Measurements from ENCODE around the gene CREBBP. TPM values are rescaled to one million over a fixed set of nuclear protein-coding genes. Genes with fewer than 3 reads are reported as not detected.

The CREBBP gene
- total RNA-seq, 1 donor from 2014 or later = 72.8 TPM

DNA sequence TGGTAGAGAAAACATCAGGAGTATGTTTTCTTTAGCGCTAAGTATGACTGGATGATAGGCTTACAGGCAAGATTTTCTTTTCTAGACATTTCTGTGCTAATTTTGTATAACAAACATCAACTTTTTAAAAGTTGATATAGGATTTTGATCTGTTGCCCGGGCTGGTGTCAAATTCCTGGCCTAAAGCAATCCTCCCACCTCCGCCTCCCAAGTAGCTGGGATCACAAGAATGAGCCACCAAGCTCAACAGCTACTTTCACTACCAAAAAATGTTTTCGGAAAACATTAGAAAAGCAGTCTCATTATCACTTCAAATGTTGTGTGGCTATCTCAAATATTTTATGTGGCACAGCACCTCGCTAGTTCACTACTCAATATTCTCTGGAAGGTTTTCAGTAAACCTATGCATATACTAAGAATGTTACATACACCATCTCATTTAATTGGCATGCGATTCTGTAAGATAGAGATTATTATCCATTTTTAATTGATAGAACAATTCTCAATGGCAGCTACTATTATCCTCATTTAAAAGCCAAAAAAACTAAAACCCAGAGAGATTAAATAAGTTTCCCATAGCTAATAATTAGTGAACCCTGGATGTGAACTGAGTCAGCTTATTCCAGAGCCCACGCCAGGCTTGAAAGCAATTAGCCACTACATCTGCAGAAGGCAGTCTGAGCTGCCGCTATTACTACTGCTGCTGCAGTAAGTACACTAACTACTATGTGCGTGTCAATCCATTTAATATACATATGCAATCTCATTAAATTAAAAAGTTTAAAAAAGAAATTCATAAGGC lies 41.7 kb downstream of the CREBBP start:
- Histone ChIP-seq H3K27ac (no peak overlapping the region), H3K36me3 (no peaks in the 10 kb centered on the region), H3K27me3 (no peaks in the 10 kb centered on the region), H3K9me3 (no peaks in the 10 kb centered on the region), H3K4me1 (peaks cover 37% of the 10 kb centered on the region), H3K4me3 (no peak overlapping the region)
- DNase-seq = no peak
- intact Hi-C loops (cut with DNase I) = no loop called here
- TF ChIP-seq, protein P1, sequence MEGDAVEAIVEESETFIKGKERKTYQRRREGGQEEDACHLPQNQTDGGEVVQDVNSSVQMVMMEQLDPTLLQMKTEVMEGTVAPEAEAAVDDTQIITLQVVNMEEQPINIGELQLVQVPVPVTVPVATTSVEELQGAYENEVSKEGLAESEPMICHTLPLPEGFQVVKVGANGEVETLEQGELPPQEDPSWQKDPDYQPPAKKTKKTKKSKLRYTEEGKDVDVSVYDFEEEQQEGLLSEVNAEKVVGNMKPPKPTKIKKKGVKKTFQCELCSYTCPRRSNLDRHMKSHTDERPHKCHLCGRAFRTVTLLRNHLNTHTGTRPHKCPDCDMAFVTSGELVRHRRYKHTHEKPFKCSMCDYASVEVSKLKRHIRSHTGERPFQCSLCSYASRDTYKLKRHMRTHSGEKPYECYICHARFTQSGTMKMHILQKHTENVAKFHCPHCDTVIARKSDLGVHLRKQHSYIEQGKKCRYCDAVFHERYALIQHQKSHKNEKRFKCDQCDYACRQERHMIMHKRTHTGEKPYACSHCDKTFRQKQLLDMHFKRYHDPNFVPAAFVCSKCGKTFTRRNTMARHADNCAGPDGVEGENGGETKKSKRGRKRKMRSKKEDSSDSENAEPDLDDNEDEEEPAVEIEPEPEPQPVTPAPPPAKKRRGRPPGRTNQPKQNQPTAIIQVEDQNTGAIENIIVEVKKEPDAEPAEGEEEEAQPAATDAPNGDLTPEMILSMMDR (IDR thresholded peaks at IDR 0.05) = no peak
- no peak for ATAC-seq

DNA sequence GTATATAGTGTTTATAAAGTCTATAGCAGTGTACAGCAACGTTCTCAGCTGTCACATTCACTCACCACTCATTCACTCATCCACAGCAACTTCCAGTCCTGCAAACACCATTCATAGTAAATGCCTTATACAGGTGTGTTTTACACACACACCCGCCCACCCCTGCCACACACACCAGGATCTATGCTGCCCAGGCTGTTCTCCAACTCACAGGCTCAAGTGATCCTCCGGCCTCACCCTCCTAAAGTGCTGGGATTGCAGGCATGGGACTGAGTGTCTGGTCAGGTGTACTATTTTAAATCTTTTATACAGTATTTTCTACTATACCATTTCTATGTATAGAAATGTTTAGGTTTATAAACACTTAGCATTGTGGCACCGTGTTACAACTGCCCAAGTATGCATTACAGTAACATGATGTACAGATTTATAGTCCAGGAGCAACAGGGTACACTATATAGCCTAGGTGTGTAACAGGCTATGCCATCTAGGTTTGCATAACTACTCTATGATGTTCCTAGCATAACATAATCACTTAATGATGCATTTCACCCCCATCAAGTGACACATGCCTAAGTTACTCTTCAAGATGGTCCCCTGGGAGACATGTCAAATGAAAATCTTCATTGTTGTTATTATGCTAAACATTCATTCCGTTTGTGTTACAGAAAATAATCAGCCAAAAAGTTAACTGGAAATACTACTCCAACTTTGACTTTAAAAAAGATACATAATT lies 42.5 kb downstream of the CREBBP start:
- peak; percentile 15 for ATAC-seq
- Histone ChIP-seq H3K36me3 (no peaks in the 10 kb centered on the region), H3K9me3 (peaks cover 2% of the 10 kb centered on the region), H3K27me3 (no peaks in the 10 kb centered on the region), H3K4me3 (no peak overlapping the region), H3K4me1 (peaks cover 36% of the 10 kb centered on the region), H3K27ac (no peak overlapping the region)
- intact Hi-C loops (cut with DNase I) = no loop called here
- DNase-seq = no peak
- TF ChIP-seq, protein P1 (IDR thresholded peaks at IDR 0.05) = no peak

DNA sequence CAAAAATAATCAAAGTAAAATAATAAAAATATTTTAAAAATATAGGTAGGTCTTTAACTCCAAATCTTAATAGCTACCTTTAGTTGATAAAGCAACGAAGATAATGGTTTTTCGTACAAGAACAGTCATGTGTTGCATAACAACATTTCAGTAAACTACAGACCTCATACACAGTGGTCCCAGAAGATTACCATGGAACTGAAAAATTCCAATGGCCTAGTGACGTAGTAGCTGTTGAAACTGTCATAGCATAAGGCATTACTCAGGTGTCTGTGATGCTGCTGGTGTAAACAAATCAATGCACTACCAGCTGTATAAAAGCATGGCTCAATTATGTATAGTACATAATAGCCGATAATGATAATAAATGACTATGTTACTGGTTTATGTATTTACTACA lies 43.9 kb downstream of the CREBBP start:
- DNase-seq (no peak), ATAC-seq (no peak)
- no peak overlapping the region for H3K27ac ChIP-seq
- H3K4me3 ChIP-seq = no peak overlapping the region
- H3K4me1 ChIP-seq = peaks cover 22% of the 10 kb centered on the region
- TF ChIP-seq, protein P1 (IDR thresholded peaks at IDR 0.05) = no peak
- peaks cover 9% of the 10 kb centered on the region for H3K9me3 ChIP-seq
- intact Hi-C loops (cut with DNase I) = no loop called here
- H3K36me3 ChIP-seq = no peaks in the 10 kb centered on the region
- H3K27me3 ChIP-seq = no peaks in the 10 kb centered on the region

DNA sequence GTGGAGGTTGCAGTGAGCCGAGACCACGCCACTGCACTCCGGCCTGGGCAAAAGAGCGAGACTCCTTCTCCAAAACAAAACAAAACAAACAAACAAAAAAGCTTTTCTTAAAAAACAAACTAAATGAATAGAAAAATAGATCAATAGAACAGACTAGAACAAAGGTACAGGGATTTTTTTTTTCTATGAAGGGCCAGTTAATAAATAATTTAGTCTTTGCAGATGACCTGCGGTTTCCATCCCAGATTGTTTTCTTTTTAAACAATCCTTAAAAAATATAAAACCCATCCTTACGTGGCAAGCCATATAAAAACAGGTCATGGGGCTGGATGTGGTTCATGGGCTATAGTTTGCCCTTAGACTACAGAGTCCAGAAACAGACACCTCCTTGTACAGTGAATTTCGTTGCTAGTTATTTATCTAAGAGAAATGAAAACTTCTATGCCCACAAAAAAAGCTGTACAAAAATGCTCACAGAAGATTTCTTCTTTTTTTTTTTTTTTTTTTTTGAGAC lies 45.4 kb downstream of the CREBBP start:
- intact Hi-C loops (cut with DNase I) = no loop called here

DNA sequence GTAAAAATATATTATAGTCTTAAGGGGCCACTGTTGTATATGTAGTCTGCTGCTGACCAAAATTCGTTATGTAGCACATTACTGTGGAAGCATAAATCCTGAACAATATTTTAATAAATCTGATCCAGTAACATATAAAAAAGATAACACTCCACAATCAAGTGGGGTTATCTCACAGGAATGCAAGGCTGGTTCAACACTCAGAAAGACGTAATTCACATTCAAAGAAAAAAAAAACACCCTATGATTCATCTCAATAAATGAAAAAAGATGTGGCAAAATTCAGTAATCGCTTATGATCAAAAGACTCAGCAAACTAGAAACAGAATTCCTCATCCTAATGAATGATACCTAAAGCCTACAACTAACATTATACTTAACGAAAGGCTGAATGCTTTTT lies 47.8 kb downstream of the CREBBP start:
- Histone ChIP-seq H3K36me3 (no peaks in the 10 kb centered on the region), H3K4me3 (no peak overlapping the region), H3K27ac (no peak overlapping the region), H3K9me3 (peaks cover 9% of the 10 kb centered on the region), H3K27me3 (no peaks in the 10 kb centered on the region), H3K4me1 (peaks cover under 1% of the 10 kb centered on the region)
- intact Hi-C loops (cut with DNase I) = no loop called here
- ATAC-seq (no peak), DNase-seq (no peak)
- TF ChIP-seq, protein P1 (IDR thresholded peaks at IDR 0.05) = no peak

More for the DNA sequence above, 45.4 kb downstream of the CREBBP start:
- ATAC-seq (no peak), DNase-seq (no peak)
- Histone ChIP-seq H3K27me3 (no peaks in the 10 kb centered on the region), H3K9me3 (peaks cover 9% of the 10 kb centered on the region), H3K27ac (no peak overlapping the region), H3K4me1 (peaks cover 16% of the 10 kb centered on the region), H3K4me3 (no peak overlapping the region), H3K36me3 (no peaks in the 10 kb centered on the region)
- TF ChIP-seq, protein P1 (IDR thresholded peaks at IDR 0.05) = no peak
